GM12872 (cell line): Measurements from ENCODE around the gene ADCY9.

Experiments used
- CTCF ChIP-seq: IDR thresholded peaks from 3 replicates; pipeline ENCODE4 v1.5.1; 2011; ENCODE audit warnings: low read depth, mild to moderate bottlenecking, low read length, moderate library complexity; ENCODE audit not compliant: insufficient read depth

ADCY9 gene

GRCh38 chr16:3924763-3925162, 191.5 kb downstream of the ADCY9 start:
- TF ChIP-seq CTCF: no peak

- TF ChIP-seq CTCF: no peak
These were observed 194.0 kb downstream of the ADCY9 start for GRCh38 chr16:3922241-3922640.

GRCh38 chr16:3920206-3920605, 196.0 kb downstream of the ADCY9 start:
- TF ChIP-seq CTCF: no peak

- TF ChIP-seq CTCF: no peak
These were observed 196.8 kb downstream of the ADCY9 start for GRCh38 chr16:3919413-3919812.

- TF ChIP-seq CTCF: no peak
These were observed 200.6 kb downstream of the ADCY9 start for GRCh38 chr16:3915426-3916260.

- TF ChIP-seq CTCF: no peak
These were observed 203.3 kb downstream of the ADCY9 start for GRCh38 chr16:3912897-3913296.
